ENCODE data around the gene TMEM72. TPM values are rescaled to one million over a fixed set of nuclear protein-coding genes. Genes with fewer than 3 reads are reported as not detected.
A peak's percentile ranks its signal among the peaks of the same experiment; 100 is the strongest.

TMEM72 gene
- total RNA-seq, 2 experiments from 2014 or later = not detected

DNA sequence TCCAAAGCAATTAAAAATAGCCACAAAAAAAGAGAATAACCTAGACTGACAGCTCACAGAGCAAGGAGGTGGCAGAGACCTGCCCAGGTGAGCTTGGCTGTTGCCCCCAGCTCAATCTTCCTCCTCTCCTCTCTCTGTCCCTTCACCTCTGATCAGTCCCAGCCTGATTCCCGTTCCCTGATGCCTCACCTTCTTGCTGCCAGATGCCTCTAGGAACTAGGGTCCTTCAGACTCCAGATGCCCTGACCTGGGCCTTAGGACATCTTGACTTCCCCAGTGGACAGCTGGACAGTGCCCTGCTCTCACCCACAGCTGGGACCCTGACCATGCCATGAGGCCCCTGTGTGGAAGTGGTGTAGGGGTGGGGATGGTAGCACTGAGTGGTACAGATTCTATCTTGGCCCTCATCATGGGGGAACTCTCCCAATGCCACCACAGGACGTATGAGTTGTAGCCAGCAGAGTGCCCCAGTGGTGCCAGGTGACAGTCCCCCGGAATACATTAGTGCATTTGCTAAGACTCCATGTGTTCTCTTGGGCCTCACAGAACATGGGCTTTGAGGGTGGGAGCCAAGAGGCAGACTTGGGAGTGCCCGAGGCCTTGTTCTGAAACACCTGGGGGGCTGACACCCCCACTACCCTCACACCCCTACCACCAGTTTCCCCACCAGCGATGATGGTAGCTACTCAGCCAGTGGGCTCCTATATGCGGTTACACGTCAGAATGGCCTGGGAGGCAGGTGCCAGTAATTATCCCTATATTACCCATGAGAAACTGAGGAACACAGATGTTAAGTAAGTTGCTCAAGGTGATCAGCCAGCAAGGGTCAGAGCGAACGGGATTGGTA is 65.4 kb downstream of the TMEM72 start:
- POLR2A ChIA-PET = interaction anchor here (1.4 to 3.5 kb wide), 2 partner anchors 19 to 44 kb away, joined by 3 to 9 read pairs; no protein-coding TSS in a partner anchor
- no peak overlapping the region for H3K4me3 Mint-ChIP-seq
- peaks cover 6% of the 10 kb centered on the region for H3K4me1 Mint-ChIP-seq
- no peaks in the 10 kb centered on the region for H3K9me3 Mint-ChIP-seq
- H3K27me3 Mint-ChIP-seq = no peaks in the 10 kb centered on the region
- peak overlapping the region; percentile 40 for H3K27ac Mint-ChIP-seq
- H3K36me3 Mint-ChIP-seq = no peaks in the 10 kb centered on the region
- no peak for ATAC-seq (ENCODE audit: low read depth)
- no peak for DNase-seq

DNA sequence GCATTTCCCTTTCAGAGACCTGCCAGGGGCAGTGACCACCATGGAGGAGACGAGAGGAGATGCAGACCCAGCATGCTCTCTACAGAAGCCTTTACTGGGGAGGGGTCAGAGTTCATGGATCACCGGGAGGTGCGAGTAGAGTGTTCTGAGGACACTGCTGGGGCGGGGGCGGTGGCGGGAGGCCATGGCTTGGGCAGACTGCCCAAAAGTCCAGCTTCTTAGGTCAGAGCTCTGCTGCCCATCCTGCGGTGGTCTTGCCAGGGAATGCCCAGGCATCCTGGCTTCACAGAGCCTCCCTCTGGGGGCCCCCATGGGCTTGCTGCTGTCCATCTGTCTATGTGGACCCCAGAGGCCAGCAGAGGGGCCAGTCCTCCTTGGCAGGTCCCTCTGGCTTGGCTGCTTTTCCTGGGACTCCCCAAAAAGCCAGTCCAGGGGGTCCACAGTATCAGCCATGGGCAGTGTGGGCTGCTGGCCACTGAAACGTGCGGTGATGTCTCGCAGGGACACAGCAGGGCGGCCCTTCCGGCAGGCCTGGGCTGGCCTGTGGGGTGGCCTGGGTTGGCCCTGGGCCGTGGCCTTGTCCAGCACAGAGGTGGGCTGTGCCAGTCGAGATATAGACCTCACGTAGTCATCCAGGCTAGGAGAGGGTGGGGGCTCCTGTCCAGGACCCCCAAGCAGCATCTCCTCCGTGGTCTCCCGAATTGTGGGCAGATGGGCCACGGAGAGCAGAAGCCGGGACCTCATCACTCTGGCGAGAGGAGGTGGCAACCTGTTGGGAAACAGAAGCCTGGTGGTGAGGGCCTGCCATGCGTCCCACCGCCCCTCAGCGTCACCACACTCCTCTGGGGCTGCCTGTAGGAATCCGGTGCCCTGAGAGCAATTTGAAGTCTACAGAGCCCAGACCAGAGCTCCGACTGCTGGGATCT is 66.4 kb downstream of the TMEM72 start:
- no peaks in the 10 kb centered on the region for H3K9me3 Mint-ChIP-seq
- no peak overlapping the region for H3K27ac Mint-ChIP-seq
- POLR2A ChIA-PET = interaction anchor here (3.5 kb wide), 1 partner anchor 45 kb away, joined by 9 read pairs; no protein-coding TSS in a partner anchor
- no peak overlapping the region for H3K4me3 Mint-ChIP-seq
- H3K4me1 Mint-ChIP-seq = peaks cover 6% of the 10 kb centered on the region
- DNase-seq (no peak), ATAC-seq (ENCODE audit: low read depth) (no peak)
- H3K36me3 Mint-ChIP-seq = no peaks in the 10 kb centered on the region
- H3K27me3 Mint-ChIP-seq = no peaks in the 10 kb centered on the region

DNA sequence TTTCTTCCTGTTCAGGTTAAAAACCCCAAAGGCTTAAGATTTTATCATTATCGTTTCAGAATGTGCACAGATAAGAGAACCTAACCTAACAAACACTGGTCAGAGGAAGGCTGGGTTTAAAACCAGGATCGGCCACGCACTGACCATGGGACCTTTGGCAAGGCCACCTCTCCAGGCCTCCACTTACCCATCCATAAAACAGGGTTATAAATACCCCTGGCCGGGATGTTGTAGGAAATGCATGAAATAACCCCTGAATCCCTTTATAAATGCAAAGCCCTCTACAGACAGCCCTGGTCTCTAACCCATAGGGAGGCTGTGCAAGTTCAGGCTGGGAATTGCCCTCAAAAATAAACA is 67.1 kb downstream of the TMEM72 start:
- peaks cover 6% of the 10 kb centered on the region for H3K4me1 Mint-ChIP-seq
- H3K27ac Mint-ChIP-seq = no peak overlapping the region
- ATAC-seq (ENCODE audit: low read depth) = no peak
- DNase-seq = no peak
- POLR2A ChIA-PET = interaction anchor here (1.4 kb wide), 1 partner anchor 9 kb away, joined by 6 read pairs; no protein-coding TSS in a partner anchor
- no peaks in the 10 kb centered on the region for H3K9me3 Mint-ChIP-seq
- no peak overlapping the region for H3K4me3 Mint-ChIP-seq
- no peaks in the 10 kb centered on the region for H3K36me3 Mint-ChIP-seq
- H3K27me3 Mint-ChIP-seq = no peaks in the 10 kb centered on the region

- Mint-ChIP-seq H3K4me3 (no peak within 1 kb of the TSS), H3K4me1 (peaks cover 4% of the 10 kb centered on the region), H3K9me3 (no peaks in the 10 kb centered on the region), H3K27ac (no peak within 1 kb of the TSS), H3K27me3 (no peaks in the 10 kb centered on the region), H3K36me3 (no peaks in the 10 kb centered on the region)
- POLR2A ChIA-PET = interaction anchor here (0.8 to 1.4 kb wide), 2 partner anchors 10 to 14 kb away, joined by 3 to 6 read pairs; no protein-coding TSS in a partner anchor
- ATAC-seq (ENCODE audit: low read depth) (no peak), DNase-seq (no peak)
Observed at GRCh38 chr10:44978570-44979280, 67.6 kb downstream of the TMEM72 start, which contains the start of gene DEPP1. DEPP1 (minus strand) TSS chr10:44978809; CDS start chr10:44978030, 779 bp downstream.

DNA sequence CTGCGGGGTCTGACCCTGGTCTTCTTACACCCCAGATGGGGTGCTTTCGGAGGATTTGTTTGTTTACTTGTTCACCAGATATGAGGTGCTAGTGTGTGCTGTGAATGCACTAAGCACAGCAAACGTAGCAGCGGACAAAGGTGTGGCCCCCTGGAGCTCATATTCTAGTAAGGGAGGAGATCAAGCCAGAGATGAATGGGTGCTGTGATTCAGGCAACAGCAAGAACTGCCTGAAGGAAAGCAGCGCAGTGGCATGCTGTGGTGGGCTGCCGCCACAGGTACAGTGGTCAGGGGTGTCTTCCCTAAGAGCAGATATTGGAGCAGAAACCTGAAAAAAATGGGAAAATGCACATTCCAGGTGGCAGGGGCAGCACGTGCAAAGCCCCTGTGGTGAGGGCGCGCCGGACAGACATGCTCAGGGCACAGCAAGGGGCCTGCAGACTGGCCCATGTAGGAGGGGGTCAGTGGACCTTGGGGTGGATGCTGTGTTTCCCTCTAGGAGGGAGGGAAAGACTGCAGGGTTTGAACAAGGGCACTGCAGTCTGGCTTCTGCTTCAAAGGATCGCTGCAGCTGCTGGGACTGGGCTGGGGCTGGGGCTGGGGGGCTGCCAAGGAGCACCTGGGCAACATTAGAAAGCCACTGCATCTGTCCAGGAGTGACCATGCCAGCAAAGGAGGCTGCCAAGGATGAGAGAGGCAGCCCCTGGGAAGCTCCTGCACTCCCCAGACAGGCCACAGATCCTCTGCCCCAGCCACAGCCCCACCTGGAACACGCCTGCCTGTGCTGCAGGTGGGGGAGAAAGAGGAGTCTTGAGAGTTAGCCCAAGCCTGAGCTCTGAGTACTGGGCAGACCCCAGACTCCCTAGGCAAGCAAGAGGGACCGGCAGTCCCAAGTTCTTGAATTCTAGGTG is 68.4 kb downstream of the TMEM72 start:
- ATAC-seq (ENCODE audit: low read depth) = no peak
- no peak overlapping the region for H3K27ac Mint-ChIP-seq
- POLR2A ChIA-PET = interaction anchor here (0.8 to 1.4 kb wide), 2 partner anchors 10 to 13 kb away, joined by 3 to 6 read pairs; no protein-coding TSS in a partner anchor

DNA sequence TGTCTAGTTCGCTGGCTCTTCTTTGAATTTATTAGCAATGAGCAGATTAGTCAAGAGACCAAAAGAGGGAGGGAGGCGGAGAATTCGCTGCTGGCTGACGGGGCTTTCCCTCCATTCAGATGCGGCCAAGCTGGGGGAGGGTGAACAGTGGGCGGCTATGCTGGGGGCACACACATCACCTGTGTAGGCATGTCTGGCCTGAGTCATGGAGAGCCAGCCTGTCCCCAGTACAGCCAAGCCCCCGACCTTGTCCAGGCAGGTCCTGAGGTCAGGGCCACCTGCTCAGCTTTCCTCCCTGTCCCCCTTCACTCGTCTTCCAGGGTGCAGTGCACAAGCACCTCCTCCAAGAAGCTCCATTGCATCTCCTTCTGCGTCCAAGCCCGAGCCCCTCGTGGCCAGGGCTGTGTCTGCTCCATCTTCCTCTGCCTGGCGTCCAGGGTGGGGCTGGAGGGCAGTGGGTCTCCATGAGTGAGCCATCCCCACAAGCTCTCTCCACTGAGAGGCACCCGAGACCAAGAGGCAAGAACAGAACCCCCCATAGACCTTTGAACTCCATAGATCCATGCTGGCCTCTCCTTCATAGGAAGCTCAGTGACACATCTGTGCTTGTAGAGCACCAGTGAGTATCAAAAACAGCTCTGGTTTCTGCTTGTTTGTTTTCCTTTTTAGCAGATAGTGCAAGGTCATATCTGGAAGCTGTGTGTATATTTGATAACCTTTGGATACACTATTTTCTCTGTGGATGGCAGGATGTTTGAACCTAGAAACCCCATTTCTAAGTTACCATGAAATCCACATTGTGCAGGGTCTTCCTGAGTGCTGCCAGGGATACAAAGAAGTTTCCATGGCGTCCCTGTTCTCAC is 69.4 kb downstream of the TMEM72 start:
- H3K4me1 Mint-ChIP-seq = peaks cover 4% of the 10 kb centered on the region
- no peak for ATAC-seq (ENCODE audit: low read depth)
- no peaks in the 10 kb centered on the region for H3K36me3 Mint-ChIP-seq
- DNase-seq = no peak
- POLR2A ChIA-PET = interaction anchor here (1.0 kb wide), 1 partner anchor 20 kb away, joined by 3 read pairs; no protein-coding TSS in a partner anchor
- no peak overlapping the region for H3K4me3 Mint-ChIP-seq
- H3K27me3 Mint-ChIP-seq = peaks cover 1% of the 10 kb centered on the region
- no peak overlapping the region for H3K27ac Mint-ChIP-seq
- no peaks in the 10 kb centered on the region for H3K9me3 Mint-ChIP-seq

More for the DNA sequence above, 68.4 kb downstream of the TMEM72 start:
- Mint-ChIP-seq H3K4me3 (no peak overlapping the region), H3K9me3 (no peaks in the 10 kb centered on the region), H3K4me1 (peaks cover 4% of the 10 kb centered on the region), H3K27me3 (no peaks in the 10 kb centered on the region), H3K36me3 (no peaks in the 10 kb centered on the region)
- no peak for DNase-seq

DNA sequence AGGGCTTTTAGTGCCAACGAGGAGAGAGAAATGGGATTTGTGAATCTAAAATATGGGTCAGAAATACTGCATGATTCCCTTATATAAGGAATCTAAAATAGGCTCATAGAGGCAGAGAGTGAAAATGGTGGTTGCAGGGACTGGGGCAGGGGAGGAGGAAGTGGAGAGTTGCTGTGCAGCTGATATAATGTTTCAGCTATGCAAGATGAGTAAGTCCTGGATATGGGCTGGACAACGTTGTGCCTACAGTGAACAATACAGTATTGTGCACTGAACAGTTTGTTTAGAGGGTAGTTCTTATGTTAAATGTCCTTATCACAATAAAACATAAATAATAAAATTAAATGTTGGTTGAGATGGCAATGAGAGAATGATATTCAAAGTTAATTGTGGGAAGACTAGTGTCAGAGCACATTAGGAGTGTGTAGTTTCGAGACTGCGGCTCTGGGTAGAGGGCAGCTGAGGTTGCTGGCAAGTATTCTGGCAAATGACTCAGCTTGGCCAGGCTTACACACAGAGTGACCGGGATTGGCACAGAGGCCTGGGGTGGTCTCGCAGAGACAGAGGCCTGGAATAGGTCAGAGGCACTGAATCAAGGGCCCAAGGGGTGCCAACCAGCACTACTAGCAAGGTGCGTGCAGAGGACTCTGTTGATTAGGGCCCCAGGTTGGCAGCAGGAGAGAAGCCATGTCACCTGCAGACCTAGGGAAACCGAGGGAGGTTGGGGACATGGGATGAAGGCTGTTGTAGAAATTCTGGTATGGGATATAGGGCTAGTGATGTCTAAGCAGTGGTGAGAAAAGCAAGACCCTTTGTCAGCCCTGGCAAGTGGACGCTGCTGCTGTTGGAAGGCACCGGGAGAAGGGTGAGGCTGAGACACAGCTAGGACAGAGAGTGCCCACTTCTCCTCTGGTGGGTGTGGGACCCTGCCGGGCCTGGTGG is 70.3 kb downstream of the TMEM72 start:
- H3K27me3 Mint-ChIP-seq = peaks cover 1% of the 10 kb centered on the region
- no peaks in the 10 kb centered on the region for H3K9me3 Mint-ChIP-seq
- no peak for ATAC-seq (ENCODE audit: low read depth)
- POLR2A ChIA-PET = interaction anchor here (1.0 kb wide), 1 partner anchor 19 kb away, joined by 3 read pairs; no protein-coding TSS in a partner anchor
- no peak overlapping the region for H3K4me3 Mint-ChIP-seq
- DNase-seq = no peak
- peaks cover 5% of the 10 kb centered on the region for H3K4me1 Mint-ChIP-seq
- H3K27ac Mint-ChIP-seq = peak overlapping the region; percentile 25
- no peaks in the 10 kb centered on the region for H3K36me3 Mint-ChIP-seq

GRCh38 chr10:44982114-44982460 is 71.0 kb downstream of the TMEM72 start:
- Mint-ChIP-seq H3K36me3 (no peaks in the 10 kb centered on the region), H3K4me1 (peaks cover 8% of the 10 kb centered on the region), H3K9me3 (no peaks in the 10 kb centered on the region), H3K27ac (no peak overlapping the region), H3K27me3 (peaks cover 1% of the 10 kb centered on the region), H3K4me3 (no peak overlapping the region)
- no peak for DNase-seq
- POLR2A ChIA-PET = no interaction called here
- ATAC-seq (ENCODE audit: low read depth) = no peak

DNA sequence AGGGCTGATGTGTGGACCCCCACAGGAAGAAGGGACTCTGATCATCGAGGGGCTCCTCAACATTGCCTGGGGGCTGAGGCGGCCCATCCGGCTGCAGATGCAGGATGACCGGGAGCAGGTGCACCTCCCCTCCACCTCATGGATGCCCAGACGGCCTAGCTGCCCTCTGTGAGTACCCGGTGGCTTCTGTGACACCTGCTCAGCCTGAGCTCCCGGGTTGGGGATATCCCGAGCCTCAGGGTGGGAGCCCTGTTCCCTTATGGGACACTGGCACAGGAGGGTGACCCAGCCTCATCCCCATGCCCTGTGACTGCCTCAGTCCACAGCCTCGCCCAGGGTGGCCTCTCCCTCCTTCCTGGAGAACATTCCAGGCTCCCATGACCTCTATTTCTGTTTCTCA is 71.4 kb downstream of the TMEM72 start:
- no peaks in the 10 kb centered on the region for H3K36me3 Mint-ChIP-seq
- peaks cover 1% of the 10 kb centered on the region for H3K27me3 Mint-ChIP-seq
- ATAC-seq (ENCODE audit: low read depth) (no peak), DNase-seq (no peak)
- POLR2A ChIA-PET = no interaction called here
- no peaks in the 10 kb centered on the region for H3K9me3 Mint-ChIP-seq
- H3K4me3 Mint-ChIP-seq = no peak overlapping the region
- peaks cover 8% of the 10 kb centered on the region for H3K4me1 Mint-ChIP-seq
- no peak overlapping the region for H3K27ac Mint-ChIP-seq

- Mint-ChIP-seq H3K27me3 (peaks cover 1% of the 10 kb centered on the region), H3K4me3 (no peak overlapping the region), H3K27ac (no peak overlapping the region), H3K9me3 (no peaks in the 10 kb centered on the region), H3K4me1 (peaks cover 8% of the 10 kb centered on the region), H3K36me3 (no peaks in the 10 kb centered on the region)
- POLR2A ChIA-PET = no interaction called here
- DNase-seq = no peak
- no peak for ATAC-seq (ENCODE audit: low read depth)
Observed at GRCh38 chr10:44983066-44983894, 72.1 kb downstream of the TMEM72 start.
